GM13977 (cell line): ENCODE results near the gene ACTN2.

Experiments
- DNase-seq: peaks from one replicate; pipeline ENCODE4 v3.0.0; 2012; ENCODE audit warnings: low spot score
- CTCF ChIP-seq: IDR thresholded peaks from 2 replicates; pipeline ENCODE4 v1.5.1; 2012; ENCODE audit warnings: mild to moderate bottlenecking, control low read depth; ENCODE audit not compliant: insufficient read depth; ENCODE audit errors: extremely low read depth, missing control alignments
- in situ Hi-C: fragments of 300-500 bp; cut with MboI; formaldehyde crosslinking; loops from one replicate; pipeline ENCODE4 v1.12.0; 2022; ENCODE audit warnings: low sequenced_read_pairs, low pct_unique_long_range_greater_than_20kb, mixed read lengths, inconsistent platforms; ENCODE audit not compliant: unreplicated experiment

Gene ACTN2

GRCh38 chr1:236806634-236807033 lies 120.3 kb downstream of the ACTN2 start:
- in situ Hi-C loops = no loop called here
- no peak for DNase-seq
- no peak for TF ChIP-seq CTCF

- in situ Hi-C loops = no loop called here
- no peak for DNase-seq
- TF ChIP-seq CTCF = no peak
These were observed 121.7 kb downstream of the ACTN2 start for GRCh38 chr1:236808005-236808404.

- in situ Hi-C loops = no loop called here
- DNase-seq = no peak
- TF ChIP-seq CTCF = no peak
These were observed 122.3 kb downstream of the ACTN2 start for GRCh38 chr1:236808564-236809130.

- no peak for DNase-seq
- in situ Hi-C loops = no loop called here
These were observed 122.8 kb downstream of the ACTN2 start for GRCh38 chr1:236809148-236809547.

GRCh38 chr1:236810018-236810417 lies 123.7 kb downstream of the ACTN2 start:
- in situ Hi-C loops = no loop called here
- DNase-seq = no peak
- no peak for TF ChIP-seq CTCF

More at GRCh38 chr1:236809148-236809547, 122.8 kb downstream of the ACTN2 start:
- no peak for TF ChIP-seq CTCF

GRCh38 chr1:236812334-236813030 lies 126.2 kb downstream of the ACTN2 start:
- TF ChIP-seq CTCF = no peak
- no peak for DNase-seq
- in situ Hi-C loops = no loop called here
